Measurements from ENCODE around the gene FAM13B. TPM values are rescaled to one million over a fixed set of nuclear protein-coding genes. Genes with fewer than 3 reads are reported as not detected.
A peak's percentile ranks its signal among the peaks of the same experiment; 100 is the strongest.

Gene FAM13B
- polyA plus RNA-seq, 3 donors = 11.5 to 17.0 (median 12.9) TPM

- peak overlapping the region; percentile 96 for H3K4me2 ChIP-seq (replicated peaks; ENCODE audit: extremely low read depth, low read length, poor library complexity, severe bottlenecking)
- H4K20me1 ChIP-seq (ENCODE audit: insufficient read depth, low read length) = peaks cover 53% of the 10 kb centered on the region
- H3K4me1 ChIP-seq (ENCODE audit: control insufficient read depth in 1 of 2, insufficient read depth in 2 of 2, low read length in 2 of 2) = peaks cover 42 to 50% of the 10 kb centered on the region in 2 donors
- peaks cover 0 to 2% (median 0%) of the 10 kb centered on the region in 3 donors for H3K27me3 Mint-ChIP-seq (ENCODE audit: low read depth in 3 of 3)
- H3K9me3 Mint-ChIP-seq = peaks cover 0 to 2% (median 0%) of the 10 kb centered on the region in 7 donors
- peak overlapping the region; percentile 99 for H2AFZ ChIP-seq (ENCODE audit: insufficient read depth, low read depth, low read length, poor library complexity, severe bottlenecking)
- peak overlapping the region; percentile 98 for H3K9ac ChIP-seq (ENCODE audit: insufficient read depth, low read length, poor library complexity, severe bottlenecking)
- intact Hi-C loops (cut with micrococcal nuclease) = loop anchor here (5.0 to 10.0 kb wide), 3 partner anchors 35 to 303 kb away; partner anchors contain the start of genes CDC25C (in 1 of the 2), FAM53C (in 1 of the 2) and HNRNPA0 (in 1 of the 2)
- H3K36me3 ChIP-seq (replicated peaks in 1 of 2; ENCODE audit: control insufficient read depth in 1 of 2, insufficient read depth in 2 of 2, low read length in 2 of 2) = peaks cover 0 to 7% of the 10 kb centered on the region in 2 donors
- peaks cover 60% of the 10 kb centered on the region for H3K4me1 Mint-ChIP-seq
- H3K79me2 ChIP-seq (ENCODE audit: insufficient read depth, low read length) = peaks cover 61% of the 10 kb centered on the region
- peak; percentile 76 to 79 (median 78) for DNase-seq
- 0% methylated on average over 17 of the region's 24 CpGs for WGBS (ENCODE audit: insufficient coverage)
- peak overlapping the region; percentile 58 to 97 (median 80) for H3K4me3 ChIP-seq (replicated peaks in 1 of 3; ENCODE audit: low read depth in 2 of 3, low read length in 3 of 3)
- peak overlapping the region; percentile 97 to 98 for H3K27ac ChIP-seq (ENCODE audit: low read depth in 1 of 2, low read length in 2 of 2)
- TF ChIP-seq, protein P1, sequence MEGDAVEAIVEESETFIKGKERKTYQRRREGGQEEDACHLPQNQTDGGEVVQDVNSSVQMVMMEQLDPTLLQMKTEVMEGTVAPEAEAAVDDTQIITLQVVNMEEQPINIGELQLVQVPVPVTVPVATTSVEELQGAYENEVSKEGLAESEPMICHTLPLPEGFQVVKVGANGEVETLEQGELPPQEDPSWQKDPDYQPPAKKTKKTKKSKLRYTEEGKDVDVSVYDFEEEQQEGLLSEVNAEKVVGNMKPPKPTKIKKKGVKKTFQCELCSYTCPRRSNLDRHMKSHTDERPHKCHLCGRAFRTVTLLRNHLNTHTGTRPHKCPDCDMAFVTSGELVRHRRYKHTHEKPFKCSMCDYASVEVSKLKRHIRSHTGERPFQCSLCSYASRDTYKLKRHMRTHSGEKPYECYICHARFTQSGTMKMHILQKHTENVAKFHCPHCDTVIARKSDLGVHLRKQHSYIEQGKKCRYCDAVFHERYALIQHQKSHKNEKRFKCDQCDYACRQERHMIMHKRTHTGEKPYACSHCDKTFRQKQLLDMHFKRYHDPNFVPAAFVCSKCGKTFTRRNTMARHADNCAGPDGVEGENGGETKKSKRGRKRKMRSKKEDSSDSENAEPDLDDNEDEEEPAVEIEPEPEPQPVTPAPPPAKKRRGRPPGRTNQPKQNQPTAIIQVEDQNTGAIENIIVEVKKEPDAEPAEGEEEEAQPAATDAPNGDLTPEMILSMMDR (IDR thresholded peaks at IDR 0.05) = no peak
- no peaks in the 10 kb centered on the region for H3K9me3 ChIP-seq (replicated peaks in 1 of 2; ENCODE audit: control insufficient read depth in 1 of 2, insufficient read depth in 1 of 2, low read length in 2 of 2)
- peaks cover 5 to 6% of the 10 kb centered on the region in 2 donors for H3K36me3 Mint-ChIP-seq
- H3K27ac Mint-ChIP-seq = peak overlapping the region; percentile 95 to 99 (median 98)
- H3K4me3 Mint-ChIP-seq = peak overlapping the region; percentile 98 to 99
- no peaks in the 10 kb centered on the region for H3K27me3 ChIP-seq (ENCODE audit: control insufficient read depth in 2 of 2, insufficient read depth in 2 of 2, low read length in 2 of 2)
Measured at GRCh38 chr5:138032028-138032571, 779 bp downstream of the FAM13B start.

DNA sequence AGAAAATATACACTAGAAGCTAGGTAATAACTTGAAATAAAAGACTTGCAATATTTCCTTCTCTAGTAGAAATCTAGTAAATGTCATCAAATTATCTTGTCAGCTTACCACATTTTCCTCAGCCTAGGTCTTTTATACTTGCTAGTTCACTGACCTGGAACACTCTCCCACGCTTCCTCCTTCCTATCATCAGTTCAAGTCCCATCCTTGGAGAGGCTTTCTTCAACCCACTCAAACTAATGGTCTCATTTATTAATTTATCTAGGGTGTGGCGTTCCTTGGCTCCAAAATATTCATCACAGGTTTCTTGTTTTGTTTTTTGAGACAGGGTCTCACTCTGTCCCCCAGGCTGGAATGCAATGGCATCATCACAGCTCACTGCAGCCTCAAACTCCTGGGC lies 2.9 kb downstream of the FAM13B start:
- intact Hi-C loops (cut with micrococcal nuclease) = loop anchor here (5.0 to 10.0 kb wide), 3 partner anchors 33 to 305 kb away; partner anchors contain the start of genes CDC25C (in 1 of the 2), FAM53C (in 1 of the 2) and HNRNPA0 (in 1 of the 2)
- Histone ChIP-seq H3K4me2 (replicated peaks; ENCODE audit: extremely low read depth, low read length, poor library complexity, severe bottlenecking) (no peak overlapping the region), H3K4me1 (ENCODE audit: control insufficient read depth in 1 of 2, insufficient read depth in 2 of 2, low read length in 2 of 2) (peaks cover 42 to 50% of the 10 kb centered on the region in 2 donors)

More for the DNA sequence above, 2.9 kb downstream of the FAM13B start:
- TF ChIP-seq, protein P1 (IDR thresholded peaks at IDR 0.05) = no peak
- Mint-ChIP-seq H3K27ac (peak overlapping the region in 2 of 7 donors; percentile 65 to 95), H3K27me3 (ENCODE audit: low read depth in 3 of 3) (peaks cover 0 to 2% (median 0%) of the 10 kb centered on the region in 3 donors), H3K4me1 (peaks cover 64% of the 10 kb centered on the region), H3K4me3 (peak overlapping the region in 1 of 2 donors; percentile 21), H3K9me3 (peaks cover 0 to 2% (median 0%) of the 10 kb centered on the region in 7 donors), H3K36me3 (peaks cover 5 to 7% of the 10 kb centered on the region in 2 donors)
- peaks cover 0 to 7% of the 10 kb centered on the region in 2 donors for H3K36me3 ChIP-seq (replicated peaks in 1 of 2; ENCODE audit: control insufficient read depth in 1 of 2, insufficient read depth in 2 of 2, low read length in 2 of 2)
- peaks cover 74% of the 10 kb centered on the region for H4K20me1 ChIP-seq (ENCODE audit: insufficient read depth, low read length)
- H3K9ac ChIP-seq (ENCODE audit: insufficient read depth, low read length, poor library complexity, severe bottlenecking) = no peak overlapping the region
- H3K4me3 ChIP-seq (replicated peaks in 1 of 3; ENCODE audit: low read depth in 2 of 3, low read length in 3 of 3) = no peak overlapping the region
- peaks cover 82% of the 10 kb centered on the region for H3K79me2 ChIP-seq (ENCODE audit: insufficient read depth, low read length)
- DNase-seq = no peak
- WGBS (ENCODE audit: insufficient coverage) = no CpG with 5 or more reads among the region's 2 CpGs
- no peaks in the 10 kb centered on the region for H3K27me3 ChIP-seq (ENCODE audit: control insufficient read depth in 2 of 2, insufficient read depth in 2 of 2, low read length in 2 of 2)
- H2AFZ ChIP-seq (ENCODE audit: insufficient read depth, low read depth, low read length, poor library complexity, severe bottlenecking) = no peak overlapping the region
- H3K27ac ChIP-seq (ENCODE audit: low read depth in 1 of 2, low read length in 2 of 2) = peak overlapping the region in 1 of 2 donors; percentile 32
- H3K9me3 ChIP-seq (replicated peaks in 1 of 2; ENCODE audit: control insufficient read depth in 1 of 2, insufficient read depth in 1 of 2, low read length in 2 of 2) = no peaks in the 10 kb centered on the region
